ENCODE data around the gene OR4D9. TPM values are rescaled to one million over a fixed set of nuclear protein-coding genes. Genes with fewer than 3 reads are reported as not detected.
"Not testable (repeated sequence)": the region's sequence is repeated elsewhere in the genome, so short reads cannot be mapped to it uniquely, and the experiment has no call there.

OR4D9 gene
- total RNA-seq, 1 donor from 2014 or later = not detected

- Mint-ChIP-seq H3K27ac (no peak overlapping the region), H3K4me3 (no peak overlapping the region), H3K4me1 (peaks cover 7% of the 10 kb centered on the region), H3K36me3 (ENCODE audit: low read depth) (no peaks in the 10 kb centered on the region), H3K9me3 (no peaks in the 10 kb centered on the region), H3K27me3 (peaks cover 3% of the 10 kb centered on the region)
- no peak for DNase-seq
- intact Hi-C loops (cut with micrococcal nuclease) = no loop called here
Measured at GRCh38 chr11:59542142-59542810, 30.9 kb downstream of the OR4D9 start.

GRCh38 chr11:59543713-59544112 is 32.4 kb downstream of the OR4D9 start:
- H3K4me3 Mint-ChIP-seq; intact Hi-C loops (cut with micrococcal nuclease): not testable (repeated sequence)

GRCh38 chr11:59544869-59545178 is 33.5 kb downstream of the OR4D9 start:
- no peak overlapping the region for H3K4me3 Mint-ChIP-seq
- no peaks in the 10 kb centered on the region for H3K9me3 Mint-ChIP-seq
- no peak for DNase-seq
- H3K36me3 Mint-ChIP-seq (ENCODE audit: low read depth) = no peaks in the 10 kb centered on the region
- no peak overlapping the region for H3K27ac Mint-ChIP-seq
- H3K4me1 Mint-ChIP-seq = peaks cover 6% of the 10 kb centered on the region
- intact Hi-C loops (cut with micrococcal nuclease) = no loop called here
- H3K27me3 Mint-ChIP-seq = peaks cover 3% of the 10 kb centered on the region

More at GRCh38 chr11:59543713-59544112, 32.4 kb downstream of the OR4D9 start:
- H3K9me3 Mint-ChIP-seq; H3K36me3 Mint-ChIP-seq (ENCODE audit: low read depth); H3K27ac Mint-ChIP-seq; H3K4me1 Mint-ChIP-seq; H3K27me3 Mint-ChIP-seq; DNase-seq: not testable (repeated sequence)

GRCh38 chr11:59545179-59546020 is 34.1 kb downstream of the OR4D9 start:
- Mint-ChIP-seq H3K9me3 (no peaks in the 10 kb centered on the region), H3K27ac (no peak overlapping the region), H3K4me1 (peaks cover 6% of the 10 kb centered on the region), H3K36me3 (ENCODE audit: low read depth) (no peaks in the 10 kb centered on the region), H3K27me3 (peaks cover 3% of the 10 kb centered on the region), H3K4me3 (no peak overlapping the region)
- DNase-seq = no peak
- intact Hi-C loops (cut with micrococcal nuclease) = no loop called here

GRCh38 chr11:59547605-59548308 is 36.4 kb downstream of the OR4D9 start:
- DNase-seq; H3K4me3 Mint-ChIP-seq; H3K27ac Mint-ChIP-seq; intact Hi-C loops (cut with micrococcal nuclease); H3K36me3 Mint-ChIP-seq (ENCODE audit: low read depth); H3K9me3 Mint-ChIP-seq: not testable (repeated sequence)
- peaks cover 21% of the 10 kb centered on the region for H3K4me1 Mint-ChIP-seq
- peaks cover 12% of the 10 kb centered on the region for H3K27me3 Mint-ChIP-seq

GRCh38 chr11:59548309-59548656 is 36.9 kb downstream of the OR4D9 start:
- no peak for DNase-seq
- Mint-ChIP-seq H3K9me3 (no peaks in the 10 kb centered on the region), H3K27me3 (peaks cover 13% of the 10 kb centered on the region), H3K36me3 (ENCODE audit: low read depth) (peaks cover 3% of the 10 kb centered on the region), H3K4me3 (no peak overlapping the region), H3K4me1 (peaks cover 22% of the 10 kb centered on the region), H3K27ac (no peak overlapping the region)
- intact Hi-C loops (cut with micrococcal nuclease) = no loop called here

- H3K9me3 Mint-ChIP-seq = no peaks in the 10 kb centered on the region
- peaks cover 22% of the 10 kb centered on the region for H3K4me1 Mint-ChIP-seq
- peaks cover 15% of the 10 kb centered on the region for H3K27me3 Mint-ChIP-seq
- peak overlapping the region; percentile 88 for H3K27ac Mint-ChIP-seq
- peak; percentile 95 for DNase-seq
- H3K36me3 Mint-ChIP-seq (ENCODE audit: low read depth) = peaks cover 3% of the 10 kb centered on the region
- intact Hi-C loops (cut with micrococcal nuclease) = loop anchor here (1.0 to 10.0 kb wide), 6 partner anchors 10 to 972 kb away; partner anchors contain the start of genes FAM111A, MRPL16, PATL1 and ZFP91
- H3K4me3 Mint-ChIP-seq = peak overlapping the region; percentile 85
Measured at GRCh38 chr11:59550368-59550841, 39.1 kb downstream of the OR4D9 start.

- intact Hi-C loops (cut with micrococcal nuclease) = loop anchor here (1.0 to 10.0 kb wide), 7 partner anchors 9 to 972 kb away; partner anchors contain the start of genes FAM111A, MRPL16, PATL1 and ZFP91
- H3K4me3 Mint-ChIP-seq = peak overlapping the region; percentile 85
- H3K27me3 Mint-ChIP-seq = peaks cover 19% of the 10 kb centered on the region
- no peaks in the 10 kb centered on the region for H3K9me3 Mint-ChIP-seq
- H3K27ac Mint-ChIP-seq = peak overlapping the region; percentile 88
- H3K36me3 Mint-ChIP-seq (ENCODE audit: low read depth) = peaks cover 3% of the 10 kb centered on the region
- H3K4me1 Mint-ChIP-seq = peaks cover 27% of the 10 kb centered on the region
- peak; percentile 93 for DNase-seq
Measured at GRCh38 chr11:59550842-59551658, 39.7 kb downstream of the OR4D9 start.

- Mint-ChIP-seq H3K9me3 (no peaks in the 10 kb centered on the region), H3K36me3 (ENCODE audit: low read depth) (peaks cover 3% of the 10 kb centered on the region)
Measured at GRCh38 chr11:59551659-59552521, 40.6 kb downstream of the OR4D9 start.

GRCh38 chr11:59552844-59553243 is 41.5 kb downstream of the OR4D9 start:
- H3K4me1 Mint-ChIP-seq = peaks cover 40% of the 10 kb centered on the region

More at GRCh38 chr11:59551659-59552521, 40.6 kb downstream of the OR4D9 start:
- no peak overlapping the region for H3K27ac Mint-ChIP-seq
- H3K4me1 Mint-ChIP-seq = peaks cover 33% of the 10 kb centered on the region
- DNase-seq = no peak
- H3K27me3 Mint-ChIP-seq = peaks cover 22% of the 10 kb centered on the region
- intact Hi-C loops (cut with micrococcal nuclease) = loop anchor here (1.0 to 10.0 kb wide), 4 partner anchors 14 to 973 kb away; partner anchors contain the start of genes FAM111A, MRPL16 and ZFP91
- peak overlapping the region; percentile 85 for H3K4me3 Mint-ChIP-seq

GRCh38 chr11:59553323-59553722 is 42.0 kb downstream of the OR4D9 start:
- no peak overlapping the region for H3K27ac Mint-ChIP-seq
- intact Hi-C loops (cut with micrococcal nuclease) = loop anchor here (5.0 to 10.0 kb wide), 2 partner anchors 259 to 409 kb away; partner anchors contain the start of genes FAM111A and MRPL16
- peaks cover 41% of the 10 kb centered on the region for H3K4me1 Mint-ChIP-seq
- H3K9me3 Mint-ChIP-seq = no peaks in the 10 kb centered on the region
- H3K4me3 Mint-ChIP-seq = peak overlapping the region; percentile 23
- peaks cover 3% of the 10 kb centered on the region for H3K36me3 Mint-ChIP-seq (ENCODE audit: low read depth)
- no peak for DNase-seq
- H3K27me3 Mint-ChIP-seq = peaks cover 22% of the 10 kb centered on the region

More at GRCh38 chr11:59552844-59553243, 41.5 kb downstream of the OR4D9 start:
- no peak for DNase-seq
- Mint-ChIP-seq H3K4me3 (peak overlapping the region; percentile 41), H3K27me3 (peaks cover 22% of the 10 kb centered on the region), H3K36me3 (ENCODE audit: low read depth) (peaks cover 3% of the 10 kb centered on the region), H3K9me3 (no peaks in the 10 kb centered on the region), H3K27ac (no peak overlapping the region)
- intact Hi-C loops (cut with micrococcal nuclease) = loop anchor here (5.0 to 10.0 kb wide), 2 partner anchors 259 to 408 kb away; partner anchors contain the start of genes FAM111A and MRPL16

- DNase-seq = no peak
- Mint-ChIP-seq H3K4me3 (peak overlapping the region; percentile 83), H3K9me3 (no peaks in the 10 kb centered on the region), H3K4me1 (peaks cover 43% of the 10 kb centered on the region), H3K27me3 (peaks cover 22% of the 10 kb centered on the region), H3K36me3 (ENCODE audit: low read depth) (peaks cover 5% of the 10 kb centered on the region), H3K27ac (peak overlapping the region; percentile 86)
- intact Hi-C loops (cut with micrococcal nuclease) = loop anchor here (2.0 to 10.0 kb wide), 4 partner anchors 61 to 448 kb away; partner anchors contain the start of genes FAM111A, FAM111B and STX3
Measured at GRCh38 chr11:59555601-59556114, 44.3 kb downstream of the OR4D9 start.

Measured in activated CD4-positive, alpha-beta T cell treated with anti-CD3 and anti-CD28 coated beads, Interleukin-2, amount 10 ng/mL, durations not matched to agents 24 days and 14 days (primary cell).